Dermis microvascular lymphatic vessel endothelial cell (primary cell): ENCODE data around the gene TUBGCP3. TPM values are rescaled to one million over a fixed set of nuclear protein-coding genes. Genes with fewer than 3 reads are reported as not detected.

Experiments used
- DNase-seq, 2 donors: peaks; one replicate each; pipeline versions ENCODE4 v3.0.0 to v3.0.0-alpha.2; 2010; ENCODE audit warnings: low read depth in 2 of 2
- total RNA-seq: library from RNA; depleted of rRNA; stranded (reverse); fragments of >200 nt; gene quantifications from 2 replicates; pipeline ENCODE4 v1.2.1, GENCODE V29; 2014

Gene TUBGCP3
- total RNA-seq, 1 donor from 2014 or later, result 16.0 TPM

DNA sequence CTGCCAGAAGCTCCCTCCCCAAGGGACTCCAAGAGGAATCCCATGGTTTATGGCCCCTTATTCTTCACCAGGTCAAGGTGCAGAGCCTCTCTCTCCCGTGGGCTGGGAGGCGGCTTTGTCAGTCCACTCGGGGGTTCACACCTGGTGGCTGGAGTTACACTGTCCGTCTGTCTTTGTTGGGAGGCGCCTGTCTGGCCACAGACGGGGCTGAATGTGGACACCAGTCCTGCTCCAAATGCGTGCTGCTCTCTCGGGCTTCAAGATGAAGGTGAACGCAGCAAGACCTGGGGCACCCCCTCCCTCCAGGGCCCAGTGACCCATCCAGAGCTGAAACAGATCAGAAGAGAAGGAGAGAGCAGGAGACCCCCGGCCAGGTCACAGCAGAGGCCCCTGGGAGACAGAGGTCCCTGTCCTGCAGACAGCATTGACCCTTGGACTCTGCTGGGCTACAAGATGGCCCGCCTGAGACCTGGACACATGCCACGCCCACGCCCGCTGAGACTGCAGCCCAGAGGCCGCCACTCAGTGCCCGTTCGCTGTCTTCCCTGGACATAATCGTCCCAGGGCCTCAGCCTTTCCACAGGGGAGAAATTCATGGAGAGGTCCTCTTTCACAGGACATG is 29.9 kb upstream of the TUBGCP3 start:
- no peak for DNase-seq

DNA sequence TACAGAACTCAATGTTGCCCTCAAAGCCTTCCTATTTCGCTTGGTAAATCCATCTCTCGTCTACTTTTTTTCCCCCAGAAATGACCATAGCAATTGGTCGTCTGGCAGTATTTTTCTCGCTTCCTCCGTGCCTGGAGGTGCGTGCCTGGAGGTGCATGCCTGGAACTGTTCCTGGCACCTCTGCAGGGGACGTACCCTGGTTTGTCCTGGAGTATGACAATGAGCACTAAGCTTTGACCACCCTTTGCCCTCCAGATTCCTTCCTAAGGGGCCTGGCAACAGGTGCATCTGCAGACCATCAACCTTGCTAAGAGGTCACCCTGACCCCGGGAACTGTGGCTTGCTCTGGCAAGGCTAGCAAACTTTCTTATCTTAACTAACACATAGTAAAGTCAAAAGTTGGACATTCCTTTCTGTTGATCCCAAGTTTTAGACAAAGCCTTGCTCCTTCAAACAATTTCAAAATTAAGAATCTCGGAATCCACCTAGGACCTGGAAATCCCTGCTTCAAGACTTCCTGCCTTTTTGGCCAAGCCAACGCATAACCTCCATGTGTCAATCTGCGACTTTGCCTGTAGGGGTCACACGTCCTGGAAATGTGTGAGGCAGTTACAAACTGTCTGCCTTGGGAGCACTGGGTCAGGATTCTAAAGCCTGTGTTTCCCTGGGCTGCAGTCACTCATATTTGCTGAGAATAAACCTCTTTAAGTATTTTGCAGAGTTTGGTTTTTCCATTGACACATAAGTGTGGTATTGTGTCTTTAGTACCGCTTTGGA is 28.8 kb upstream of the TUBGCP3 start:
- peak; percentile 48 to 60 for DNase-seq

DNA sequence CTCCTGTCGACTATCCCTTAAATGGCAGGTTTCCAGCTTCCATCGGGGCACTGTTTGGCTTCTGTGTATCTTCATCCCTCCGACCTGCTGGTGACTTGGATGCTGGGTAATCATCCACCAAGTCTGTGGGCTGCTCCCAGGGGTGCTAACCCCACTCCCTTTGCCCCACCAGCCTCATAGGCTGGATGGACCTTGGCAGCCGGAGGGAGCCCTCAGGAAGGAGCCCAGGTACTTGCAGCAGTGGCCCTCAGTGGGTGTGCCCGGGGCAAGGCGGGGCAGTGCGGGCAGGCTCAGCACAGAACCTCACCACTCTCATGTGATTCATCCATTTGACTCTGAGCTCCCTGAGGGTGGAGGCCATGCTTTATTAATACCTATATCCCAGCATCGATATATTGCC is 27.4 kb upstream of the TUBGCP3 start:
- no peak for DNase-seq

DNA sequence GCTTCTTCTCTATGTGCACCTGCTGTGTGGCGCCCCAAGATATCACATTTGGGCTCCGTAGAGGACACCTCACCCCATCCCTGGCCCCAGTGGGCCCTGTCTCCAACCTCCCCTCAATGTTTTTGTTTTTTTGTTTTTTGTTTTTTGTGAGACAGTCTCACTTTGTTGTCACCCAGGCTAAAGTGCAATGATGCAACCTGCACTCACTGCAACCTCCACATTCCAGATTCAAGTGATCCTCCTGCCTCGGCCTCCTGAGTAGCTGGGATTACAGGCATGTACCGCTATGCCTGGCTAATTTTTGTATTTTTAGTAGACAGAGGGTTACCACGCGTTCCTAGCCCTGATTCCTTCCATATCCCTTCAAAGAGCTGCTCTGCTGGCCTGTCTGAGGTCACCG is 26.9 kb upstream of the TUBGCP3 start:
- no peak for DNase-seq

DNA sequence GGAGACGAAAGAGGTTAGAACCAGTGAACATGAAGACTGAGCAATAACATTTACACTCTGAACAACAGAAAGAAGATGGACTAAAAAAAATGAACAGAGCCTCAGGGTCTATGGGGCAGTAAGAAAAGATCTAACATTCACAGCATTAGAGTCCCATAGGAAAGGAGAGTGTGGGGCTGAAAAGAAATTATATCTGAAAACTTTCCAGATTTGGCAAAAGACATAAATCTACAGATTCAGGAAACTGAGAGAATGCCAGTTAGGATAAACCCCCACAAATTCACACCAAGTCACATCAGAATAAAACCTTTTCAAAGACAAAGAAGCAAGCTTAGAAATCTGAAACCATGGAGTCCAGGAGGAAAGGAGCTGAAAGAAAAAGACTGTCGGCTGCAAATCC is 20.3 kb upstream of the TUBGCP3 start:
- DNase-seq, result no peak

DNA sequence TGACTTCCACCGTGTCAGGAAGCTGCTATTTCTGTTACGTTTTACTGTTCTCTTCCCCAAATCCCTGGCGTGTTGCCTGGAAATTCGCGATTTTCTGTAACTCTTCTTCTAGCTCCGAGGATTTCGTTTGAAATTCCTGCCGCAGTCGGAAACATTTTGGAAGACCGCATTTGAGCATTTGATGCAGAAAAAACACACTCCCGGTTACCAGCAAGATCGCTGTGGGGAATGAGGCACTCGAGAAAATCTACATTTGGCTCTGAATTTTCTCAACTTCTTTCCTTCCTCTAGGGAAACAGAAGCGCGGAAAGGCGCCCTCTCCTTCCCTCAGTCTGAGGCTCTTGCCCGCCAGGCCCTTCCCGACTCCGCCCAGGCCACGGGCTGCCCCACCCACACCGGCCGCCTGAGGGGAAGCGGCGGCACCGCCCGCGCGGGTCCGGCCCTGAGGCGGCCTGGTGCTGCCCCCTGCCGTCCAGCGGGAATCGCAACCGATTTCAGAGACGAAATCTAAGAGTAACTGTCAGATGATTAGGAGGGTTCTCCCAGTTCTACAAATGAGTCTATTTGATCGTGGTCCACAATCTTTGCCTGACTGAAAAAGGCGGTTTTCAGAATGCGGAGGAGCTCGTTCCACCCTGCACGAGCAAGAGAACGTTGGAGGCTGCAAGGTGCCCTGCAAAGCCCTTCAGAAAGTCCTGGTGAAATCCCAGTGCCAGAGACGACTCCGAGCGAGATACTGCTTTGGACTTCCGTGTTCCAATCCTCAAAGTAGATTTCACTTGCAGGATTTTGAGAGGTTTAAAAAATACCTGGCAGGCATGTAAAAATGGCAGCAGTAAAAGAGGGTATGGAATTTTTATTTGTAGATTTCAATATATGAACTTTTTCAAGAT is 18.4 kb upstream of the TUBGCP3 start:
- peak; percentile 48 to 82 for DNase-seq

DNA sequence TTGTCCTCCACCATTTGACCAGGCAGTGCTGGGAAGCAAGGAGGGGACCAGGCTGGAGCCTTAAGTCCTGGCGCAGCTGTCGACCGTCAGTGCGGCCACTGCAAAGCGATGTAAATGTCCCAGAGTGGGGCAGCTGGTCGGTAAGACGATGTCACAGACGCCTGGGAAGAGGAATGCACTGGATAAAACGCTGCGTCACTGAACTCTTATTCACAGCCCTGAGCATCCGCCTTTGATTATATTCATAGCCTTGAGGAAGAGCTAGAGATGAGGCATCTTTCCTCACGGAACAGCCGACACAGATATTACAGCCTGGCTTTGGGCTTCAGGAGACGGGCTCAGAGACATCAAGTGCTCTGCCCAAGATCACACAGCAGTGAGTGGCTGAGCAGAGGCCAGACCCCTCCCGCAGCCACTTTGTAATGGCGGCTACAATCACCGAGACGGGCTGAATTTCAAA is 17.6 kb upstream of the TUBGCP3 start:
- no peak for DNase-seq

DNA sequence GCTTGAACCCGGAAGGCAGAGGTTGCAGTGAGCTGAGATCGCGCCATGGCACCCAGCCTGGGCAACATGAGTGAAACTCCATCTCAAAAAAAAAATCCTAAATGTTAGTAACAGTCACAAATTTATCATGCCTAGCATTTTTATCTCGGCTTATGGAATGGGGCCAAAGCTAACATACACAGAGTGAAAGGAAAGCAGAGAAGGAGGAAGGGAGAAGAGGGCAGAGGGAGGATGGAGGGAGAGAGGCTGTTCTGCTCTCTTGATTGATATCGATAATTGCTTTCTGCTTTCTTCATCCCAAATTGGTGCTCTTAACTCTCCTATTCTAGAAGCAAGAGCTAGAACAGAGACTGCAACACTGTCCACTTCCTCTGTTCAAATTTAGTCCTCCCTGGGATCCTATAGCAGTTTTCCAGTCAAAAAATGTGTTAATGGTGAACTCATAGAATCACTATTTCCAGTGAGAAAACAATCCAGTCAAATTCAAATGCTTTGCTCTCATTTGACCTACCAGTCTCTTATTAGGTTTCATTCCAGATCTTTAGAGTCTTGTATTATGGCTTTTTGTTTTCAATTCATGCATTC is 15.8 kb upstream of the TUBGCP3 start:
- no peak for DNase-seq

DNA sequence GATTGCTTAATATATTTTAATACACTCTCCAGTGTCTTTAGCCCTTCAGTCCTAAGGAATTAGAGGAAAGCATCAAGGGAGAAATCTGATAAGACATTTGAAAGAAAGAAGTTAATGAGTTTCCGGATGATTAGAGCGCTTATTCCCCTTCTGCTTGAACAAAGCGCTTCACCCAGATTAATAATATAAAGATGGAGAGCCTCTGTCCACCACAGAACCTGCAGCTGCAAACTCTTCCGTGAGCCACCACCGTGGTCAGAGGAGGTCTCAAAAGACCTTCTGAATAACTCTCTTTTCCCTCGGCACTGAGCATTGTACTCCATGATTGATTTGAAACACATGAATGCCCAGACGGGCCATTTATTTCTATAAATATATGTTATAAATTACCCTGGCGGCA is 14.2 kb upstream of the TUBGCP3 start:
- DNase-seq, result no peak

DNA sequence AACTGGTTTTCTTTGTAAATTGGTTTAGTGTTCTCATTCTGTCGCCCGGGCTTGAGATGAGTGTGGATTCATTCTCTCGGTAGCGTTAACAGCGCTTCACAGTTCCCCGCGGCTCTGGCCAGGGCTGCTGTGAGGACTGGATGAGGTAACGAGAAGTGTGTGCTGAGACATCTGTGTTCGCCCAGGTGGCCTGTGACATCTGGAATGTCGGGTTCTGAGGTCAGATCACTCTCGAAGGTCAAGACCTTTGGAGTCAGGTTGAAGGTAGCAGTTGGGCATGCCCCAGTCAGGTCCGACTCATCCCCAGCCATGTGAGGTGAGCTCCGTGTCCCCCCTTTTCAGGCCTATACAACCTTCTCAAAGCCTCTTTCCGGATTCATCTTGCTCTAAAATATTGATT is 13.4 kb upstream of the TUBGCP3 start:
- no peak for DNase-seq

DNA sequence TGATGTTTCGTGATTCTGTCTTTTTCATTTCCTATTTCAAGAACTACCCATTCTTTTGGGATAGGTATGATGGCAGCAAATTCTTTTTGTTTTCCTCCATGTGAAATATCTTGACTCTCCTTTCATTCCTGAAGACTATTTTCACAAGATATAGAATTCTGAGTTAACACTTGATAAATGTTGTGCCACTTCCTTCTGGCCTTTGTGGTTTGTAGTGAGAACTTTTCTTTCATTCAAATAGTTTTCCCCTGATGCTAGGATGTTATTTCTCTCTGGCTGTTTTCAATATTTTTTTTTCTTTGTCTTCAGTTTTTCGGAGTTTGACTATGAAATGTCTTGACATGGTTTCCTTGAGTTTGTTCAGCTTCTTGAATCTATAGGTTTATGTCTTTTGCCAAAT is 8.3 kb upstream of the TUBGCP3 start:
- DNase-seq, result no peak

DNA sequence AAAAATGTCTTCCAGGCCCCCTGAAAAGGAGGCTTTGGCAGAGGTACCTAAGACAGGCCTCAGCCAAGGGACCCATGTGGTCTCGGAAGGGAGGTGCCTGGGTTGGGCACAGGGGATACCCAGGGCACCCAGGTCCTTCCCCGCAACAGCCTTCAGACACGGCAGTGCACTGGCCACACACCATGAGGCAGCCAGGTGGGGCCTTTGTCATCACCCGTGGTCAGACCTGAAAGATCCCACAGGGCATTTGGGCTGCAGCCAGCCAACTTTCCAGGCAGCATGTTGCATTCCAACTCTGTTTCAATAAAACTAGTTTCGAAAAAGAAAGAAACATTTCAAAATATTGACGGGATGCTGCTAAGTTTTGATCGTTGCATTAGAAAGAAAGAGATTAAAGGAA is 4.7 kb upstream of the TUBGCP3 start:
- DNase-seq, result no peak

DNA sequence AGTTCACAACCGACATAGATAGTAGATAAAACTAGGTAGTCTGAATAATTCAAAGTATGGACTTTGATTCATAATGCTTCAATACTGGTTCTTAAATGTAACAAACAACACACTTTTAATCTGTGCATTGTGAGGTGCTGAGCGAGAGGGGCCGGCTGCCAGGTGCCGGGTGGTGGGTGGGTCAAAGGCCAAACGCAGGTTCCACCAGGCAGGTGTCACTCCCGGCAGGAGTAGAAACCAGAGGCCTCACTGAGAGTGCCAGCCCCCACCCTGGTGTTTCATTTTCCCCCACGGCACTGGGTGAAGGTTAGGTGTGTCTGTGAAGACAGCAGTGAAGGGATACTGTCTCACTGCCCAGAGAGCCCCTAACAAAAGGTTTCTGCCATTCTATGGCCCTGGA is 4.2 kb upstream of the TUBGCP3 start:
- no peak for DNase-seq

DNA sequence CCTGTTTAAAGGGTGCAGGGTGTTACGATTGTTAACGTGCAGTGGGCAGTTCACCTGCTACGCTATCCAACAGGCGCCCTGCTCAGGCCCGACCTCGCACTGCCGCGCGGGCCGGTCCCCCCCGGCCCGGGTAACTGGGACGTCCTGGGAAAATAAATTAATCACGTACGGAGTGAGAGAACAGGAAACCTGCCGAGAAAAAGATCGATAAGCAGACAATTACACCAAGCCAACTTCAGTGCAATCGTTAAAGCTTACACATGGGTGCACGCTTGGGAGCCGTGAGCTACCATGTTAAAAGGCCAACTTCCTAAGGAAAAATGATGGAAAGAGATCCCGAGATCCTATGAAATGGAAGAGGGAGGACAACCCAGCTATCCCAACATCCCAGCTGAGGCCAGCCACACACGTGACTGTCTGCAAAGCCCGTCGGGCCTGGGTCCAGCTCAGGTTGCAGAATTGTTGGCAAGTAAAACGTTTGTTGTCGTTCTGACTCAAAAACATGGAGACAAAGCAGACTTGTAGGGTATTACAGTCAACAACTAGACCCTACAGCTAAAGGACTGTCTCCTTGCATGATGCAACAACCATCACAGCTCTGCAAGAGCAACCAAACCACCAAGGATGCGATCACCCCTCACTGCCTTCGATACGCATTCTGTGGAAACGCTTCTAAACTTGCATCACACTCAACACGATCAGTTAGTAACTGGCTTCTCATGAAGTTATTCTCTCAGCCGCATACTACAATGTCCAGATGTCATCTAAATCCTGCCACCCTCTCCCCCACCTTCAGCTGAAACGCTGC is 741 bp upstream of the TUBGCP3 start:
- no peak for DNase-seq

DNA sequence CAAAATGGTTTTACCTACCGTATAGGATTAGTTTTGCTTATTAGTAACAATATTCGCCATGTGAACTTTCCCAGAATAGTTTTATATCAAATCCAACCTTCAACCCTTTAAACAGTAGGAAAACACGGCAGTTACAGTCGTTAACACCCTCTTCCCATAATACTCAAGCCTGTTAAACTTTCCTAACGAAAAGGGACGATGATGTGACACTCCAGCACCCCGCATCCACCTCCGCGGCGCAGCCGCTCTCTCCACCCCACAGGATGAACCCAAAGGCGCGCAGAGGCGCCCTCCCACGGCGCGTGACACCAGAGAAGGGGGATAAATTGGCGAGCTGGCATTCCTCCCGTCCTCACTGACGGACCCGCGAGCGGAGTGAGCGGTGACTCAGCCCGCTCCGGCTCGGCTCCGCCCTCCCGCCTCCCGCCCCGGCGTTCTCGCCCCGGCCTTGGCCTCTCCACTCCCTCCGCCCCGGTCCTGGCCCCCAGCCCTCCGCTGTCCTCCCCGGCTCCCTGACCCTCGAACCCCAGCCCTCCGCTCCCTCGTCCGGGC is 665 bp downstream of the TUBGCP3 start:
- DNase-seq, result peak; percentile 72 to 91

DNA sequence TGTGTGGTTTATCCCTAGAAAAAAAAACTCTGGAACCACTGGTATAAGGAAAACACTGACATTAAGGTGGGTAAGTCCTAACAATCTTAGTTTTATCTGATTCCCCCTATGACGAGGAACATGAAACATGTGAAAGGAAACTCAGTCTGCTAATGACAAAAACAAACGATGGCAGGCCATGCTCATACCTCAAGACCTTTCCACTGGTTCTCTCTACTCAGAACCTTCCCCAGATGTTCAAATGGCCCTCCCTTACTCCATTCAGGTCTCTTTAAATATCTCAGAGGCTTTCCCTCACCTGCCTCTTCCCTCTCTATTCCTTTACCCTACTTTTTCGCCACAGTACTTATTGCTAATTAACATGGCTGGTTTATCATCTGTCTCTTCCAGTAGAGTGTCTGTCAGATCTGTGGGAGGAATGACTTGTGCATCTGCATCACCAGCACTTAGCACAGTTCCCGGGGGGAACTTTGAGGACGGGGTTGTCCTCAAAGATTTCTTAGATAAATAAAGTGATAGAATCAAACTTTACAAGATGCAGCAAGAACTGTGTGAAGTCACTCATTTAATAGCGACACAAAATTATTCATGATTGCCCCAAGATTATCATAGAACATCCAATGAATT is 1.5 kb downstream of the TUBGCP3 start:
- DNase-seq, result no peak

DNA sequence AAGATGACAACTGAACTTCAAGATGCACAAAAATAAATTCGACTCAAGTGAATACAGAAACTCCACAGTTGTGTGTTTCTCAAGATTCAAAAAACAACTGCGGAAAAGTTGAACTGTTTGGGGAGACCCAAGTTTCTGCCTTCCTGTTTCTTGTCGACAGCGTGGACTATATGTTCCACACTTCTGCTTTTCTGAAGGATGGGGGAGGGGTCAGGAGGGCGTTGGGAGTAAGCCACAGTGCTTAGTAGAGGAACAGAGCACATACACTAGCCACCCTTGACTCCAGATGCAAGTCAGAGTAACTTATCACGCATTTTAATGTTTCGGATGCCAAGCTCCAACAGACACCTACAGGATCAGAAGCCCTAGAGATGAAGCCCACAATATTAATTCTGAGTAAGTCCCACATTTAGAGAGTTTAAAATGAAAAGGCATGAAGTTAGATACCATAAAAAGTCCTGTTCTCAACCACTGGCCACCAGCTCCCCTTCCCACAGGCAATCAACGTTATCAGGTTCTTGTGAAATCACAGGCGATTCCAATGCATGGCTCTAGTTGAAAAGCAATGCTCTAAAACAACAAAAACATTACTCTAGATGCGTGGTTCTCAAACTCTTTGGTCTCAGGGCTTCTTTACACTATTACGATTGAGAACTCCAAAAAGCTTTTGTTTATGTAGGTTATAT is 4.2 kb downstream of the TUBGCP3 start:
- no peak for DNase-seq

DNA sequence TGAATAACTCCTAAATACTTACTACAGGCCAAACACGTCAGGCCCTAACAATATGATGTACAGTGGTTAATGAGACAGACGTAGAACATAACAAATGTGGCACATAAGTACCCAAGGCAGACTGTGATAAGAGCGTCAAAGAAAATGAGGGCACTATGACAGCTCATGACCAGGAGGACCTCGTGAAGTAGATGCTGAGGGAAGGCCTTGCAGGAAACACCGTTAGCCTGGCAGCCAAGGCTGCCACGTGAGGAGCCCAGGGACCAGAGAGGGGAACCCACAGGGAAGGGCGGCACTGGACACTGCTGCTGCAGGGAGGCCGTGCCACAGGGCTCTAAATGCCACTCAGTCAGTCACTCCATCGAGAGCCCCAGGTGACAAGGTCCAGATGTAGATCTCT is 5.7 kb downstream of the TUBGCP3 start:
- DNase-seq, result no peak

DNA sequence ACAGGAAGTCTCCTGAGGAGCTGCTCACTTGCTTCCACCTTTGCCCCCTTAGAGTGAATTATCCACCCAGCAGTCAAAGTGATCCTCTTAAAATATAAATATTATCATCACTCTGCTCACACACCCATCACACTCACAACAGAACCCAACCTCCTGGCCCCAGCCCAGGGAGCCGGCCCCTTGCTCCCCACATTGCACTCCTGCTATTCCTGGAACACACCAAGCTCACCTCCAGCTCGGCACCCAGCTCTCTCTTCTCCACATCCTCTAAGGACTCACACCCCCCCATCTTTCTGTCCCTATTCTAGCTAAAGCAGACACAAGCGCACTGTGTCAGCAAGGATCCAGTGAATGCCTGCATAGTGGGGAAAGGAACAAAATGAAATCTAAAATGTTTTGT is 7.0 kb downstream of the TUBGCP3 start:
- no peak for DNase-seq

DNA sequence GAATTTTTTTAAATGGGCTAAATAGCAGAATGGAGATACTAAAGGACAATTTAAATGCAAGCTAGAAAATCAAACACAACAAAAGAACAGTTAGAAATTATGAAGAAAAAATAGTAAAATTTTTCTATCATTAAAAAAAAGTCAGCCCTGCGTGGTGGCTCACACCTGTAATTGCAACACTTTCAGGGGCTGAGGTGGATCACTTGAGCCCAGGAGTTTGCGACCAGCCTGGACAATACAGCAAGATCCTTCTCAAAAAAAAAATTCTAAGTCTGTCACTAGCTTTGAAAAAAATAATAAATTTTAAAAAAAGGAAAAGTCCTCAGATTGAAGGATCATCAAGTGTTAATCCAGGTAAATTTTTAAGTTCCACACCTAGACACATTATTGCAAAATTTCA is 7.7 kb downstream of the TUBGCP3 start:
- DNase-seq, result no peak
